Activated CD8-positive, alpha-beta memory T cell treated with anti-CD3 and anti-CD28 coated beads for 36 hours (primary cell): ENCODE results near the gene CHST11. TPM values are rescaled to one million over a fixed set of nuclear protein-coding genes. Genes with fewer than 3 reads are reported as not detected.

ENCODE experiments used
- CTCF ChIA-PET: fragments of 350-600 bp; sonication (Branson Sonifier 250); formaldehyde crosslinking; loops from one replicate; lab custom pipeline; 2021; ENCODE audit warnings: antibody characterized with exemption; lab: Charles Lee
- POLR2A ChIA-PET: fragments of 350-600 bp; sonication (Branson Sonifier 250); formaldehyde crosslinking; loops from one replicate; lab custom pipeline; 2021; ENCODE audit warnings: antibody characterized with exemption; lab: Charles Lee
- total RNA-seq, 2 experiments: library from RNA; stranded (reverse); gene quantifications; one replicate each; pipeline ENCODE4 v1.2.3, GENCODE V29; 2021

The CHST11 gene
- total RNA-seq, 2 experiments from 2014 or later, result 43.5 to 47.0 TPM

GRCh38 chr12:104456950-104457745 lies 400 bp downstream of the CHST11 start:
- POLR2A ChIA-PET, result interaction anchor here (0.6 to 2.3 kb wide), 7 partner anchors 15 to 239 kb away, joined by 3 to 10 read pairs (median 4); no protein-coding TSS in a partner anchor
- CTCF ChIA-PET, result interaction anchor here (1.2 to 2.2 kb wide), 5 partner anchors 15 to 126 kb away, joined by 3 to 7 read pairs (median 4); no protein-coding TSS in a partner anchor

- CTCF ChIA-PET, result interaction anchor here (0.6 to 2.2 kb wide), 6 partner anchors 14 to 111 kb away, joined by 3 to 7 read pairs (median 3); no protein-coding TSS in a partner anchor
- POLR2A ChIA-PET, result interaction anchor here (0.7 to 2.3 kb wide), 11 partner anchors 14 to 238 kb away, joined by 3 to 15 read pairs (median 4); no protein-coding TSS in a partner anchor
Measured at GRCh38 chr12:104457746-104458693, 1.3 kb downstream of the CHST11 start.

GRCh38 chr12:104458694-104459367 lies 2.1 kb downstream of the CHST11 start:
- POLR2A ChIA-PET, result interaction anchor here (0.9 to 2.1 kb wide), 7 partner anchors 15 to 171 kb away, joined by 3 to 15 read pairs (median 4); no protein-coding TSS in a partner anchor

GRCh38 chr12:104459368-104459909 lies 2.7 kb downstream of the CHST11 start:
- ChIA-PET POLR2A (interaction anchor here (0.9 to 2.1 kb wide), 6 partner anchors 14 to 171 kb away, joined by 3 to 15 read pairs (median 6); no protein-coding TSS in a partner anchor), CTCF (interaction anchor here (0.8 to 1.6 kb wide), 6 partner anchors 19 to 212 kb away, joined by 3 to 5 read pairs (median 4); no protein-coding TSS in a partner anchor)

More at GRCh38 chr12:104458694-104459367, 2.1 kb downstream of the CHST11 start:
- CTCF ChIA-PET, result interaction anchor here (0.6 to 1.7 kb wide), 5 partner anchors 19 to 88 kb away, joined by 3 to 5 read pairs (median 5); no protein-coding TSS in a partner anchor

- POLR2A ChIA-PET, result interaction anchor here (0.7 to 2.1 kb wide), 5 partner anchors 13 to 155 kb away, joined by 3 to 15 read pairs (median 5); no protein-coding TSS in a partner anchor
- CTCF ChIA-PET, result interaction anchor here (0.8 to 1.6 kb wide), 5 partner anchors 18 to 211 kb away, joined by 3 to 5 read pairs (median 4); no protein-coding TSS in a partner anchor
Measured at GRCh38 chr12:104460041-104460719, 3.4 kb downstream of the CHST11 start.

- CTCF ChIA-PET, result interaction anchor here (1.3 kb wide), 1 partner anchor 17 kb away, joined by 3 read pairs; no protein-coding TSS in a partner anchor
- POLR2A ChIA-PET, result interaction anchor here (0.9 to 1.1 kb wide), 2 partner anchors 16 to 118 kb away, joined by 3 read pairs; no protein-coding TSS in a partner anchor
Measured at GRCh38 chr12:104460973-104461698, 4.4 kb downstream of the CHST11 start.

- ChIA-PET CTCF (interaction anchor here (1.3 kb wide), 1 partner anchor 16 kb away, joined by 3 read pairs; no protein-coding TSS in a partner anchor), POLR2A (no interaction called here)
Measured at GRCh38 chr12:104462325-104462724, 5.6 kb downstream of the CHST11 start.

- ChIA-PET CTCF (no interaction called here), POLR2A (interaction anchor here (0.7 kb wide), 1 partner anchor 252 kb away, joined by 3 read pairs; no protein-coding TSS in a partner anchor)
Measured at GRCh38 chr12:104462931-104463339, 6.2 kb downstream of the CHST11 start.

- POLR2A ChIA-PET, result interaction anchor here (0.7 kb wide), 1 partner anchor 253 kb away, joined by 3 read pairs; no protein-coding TSS in a partner anchor
- CTCF ChIA-PET, result interaction anchor here (0.6 kb wide), 2 partner anchors 17 to 196 kb away, joined by 3 to 4 read pairs; no protein-coding TSS in a partner anchor
Measured at GRCh38 chr12:104463368-104463767, 6.6 kb downstream of the CHST11 start.

- CTCF ChIA-PET, result no interaction called here
- POLR2A ChIA-PET, result no interaction called here
Measured at GRCh38 chr12:104464899-104465298, 8.2 kb downstream of the CHST11 start.

GRCh38 chr12:104466709-104467345 lies 10.1 kb downstream of the CHST11 start:
- POLR2A ChIA-PET, result interaction anchor here (1.0 kb wide), 1 partner anchor 228 kb away, joined by 3 read pairs; no protein-coding TSS in a partner anchor

GRCh38 chr12:104467346-104467837 lies 10.6 kb downstream of the CHST11 start:
- ChIA-PET CTCF (interaction anchor here (1.4 kb wide), 1 partner anchor 27 kb away, joined by 4 read pairs; no protein-coding TSS in a partner anchor), POLR2A (interaction anchor here (1.0 kb wide), 1 partner anchor 228 kb away, joined by 3 read pairs; no protein-coding TSS in a partner anchor)

More at GRCh38 chr12:104466709-104467345, 10.1 kb downstream of the CHST11 start:
- CTCF ChIA-PET, result interaction anchor here (1.4 kb wide), 1 partner anchor 28 kb away, joined by 4 read pairs; no protein-coding TSS in a partner anchor

GRCh38 chr12:104468371-104468770 lies 11.6 kb downstream of the CHST11 start:
- ChIA-PET CTCF (interaction anchor here (1.4 kb wide), 1 partner anchor 26 kb away, joined by 4 read pairs; no protein-coding TSS in a partner anchor), POLR2A (no interaction called here)

- CTCF ChIA-PET, result no interaction called here
- POLR2A ChIA-PET, result no interaction called here
Measured at GRCh38 chr12:104469066-104469465, 12.3 kb downstream of the CHST11 start.

GRCh38 chr12:104469523-104469922 lies 12.8 kb downstream of the CHST11 start:
- CTCF ChIA-PET, result no interaction called here
- POLR2A ChIA-PET, result no interaction called here
